HG02642 (cell line): ENCODE measurements around the gene MYL4.
"Not testable (repeated sequence)": the region's sequence is repeated elsewhere in the genome, so short reads cannot be mapped to it uniquely, and the experiment has no call there.

Experiments
- ATAC-seq: cut with Tn5 transposase; IDR thresholded peaks from one replicate; pipeline ENCODE4 v1.9.1; 2021; ENCODE audit warnings: mild to moderate bottlenecking; ENCODE audit not compliant: unreplicated experiment, poor library complexity

MYL4 gene

GRCh38 chr17:47268964-47269363, 59.8 kb downstream of the MYL4 start:
- ATAC-seq: not testable (repeated sequence)

GRCh38 chr17:47269561-47270280, 60.6 kb downstream of the MYL4 start:
- not testable (repeated sequence) for ATAC-seq

DNA sequence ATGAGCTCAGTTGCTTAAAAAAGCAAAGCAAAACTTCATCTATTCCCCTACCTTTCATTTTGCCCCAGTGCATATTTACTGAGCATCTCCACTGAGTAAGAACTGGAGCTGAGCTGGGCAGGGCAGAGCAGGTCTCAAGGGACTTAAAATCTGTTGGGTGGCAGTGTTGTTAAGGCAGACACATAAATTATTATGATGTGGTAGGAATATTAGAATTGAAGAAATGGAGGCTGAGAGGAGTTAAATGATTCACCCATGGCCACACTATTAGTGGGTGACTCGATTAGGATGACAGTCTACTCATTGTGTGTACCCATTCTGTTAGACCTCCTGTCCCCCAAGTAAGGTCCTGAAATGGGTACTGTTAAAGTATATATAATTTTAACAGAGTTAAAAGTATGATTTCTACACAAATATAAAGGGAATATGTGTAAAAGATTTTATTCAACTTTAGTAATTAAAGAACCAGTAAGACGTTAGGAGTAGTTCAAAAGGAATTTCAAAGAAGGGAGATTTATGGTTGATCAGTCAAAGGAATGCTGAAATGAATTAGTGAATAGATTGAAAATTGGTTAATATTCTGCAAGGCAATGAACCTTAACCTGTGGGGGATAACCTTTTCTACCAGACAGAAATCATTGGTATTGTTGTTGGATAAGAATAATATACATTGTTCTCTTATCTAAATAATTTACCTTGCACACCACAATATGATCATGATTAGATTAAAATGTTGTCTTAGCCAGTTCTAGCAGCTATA, 62.0 kb downstream of the MYL4 start:
- ATAC-seq: no peak

DNA sequence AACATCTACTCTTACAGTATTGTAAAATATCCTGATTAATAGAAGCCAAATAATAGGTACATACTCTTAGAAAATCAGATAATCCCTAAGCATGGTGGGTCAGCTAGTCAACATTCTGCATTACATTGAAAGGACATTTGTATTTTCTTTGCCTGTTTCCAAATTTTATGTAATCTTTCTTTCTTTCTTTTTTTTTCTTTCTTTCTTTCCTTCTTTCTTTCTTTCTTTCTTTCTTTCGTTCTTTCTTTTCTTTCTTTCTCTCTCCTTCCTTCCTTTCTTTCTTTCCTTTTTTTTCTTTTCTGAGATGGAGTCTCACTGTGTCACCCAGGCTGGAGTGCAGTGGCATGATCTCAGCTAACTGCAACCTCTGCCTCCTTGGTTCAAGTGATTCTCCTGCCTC, 63.3 kb downstream of the MYL4 start:
- ATAC-seq: no peak

DNA sequence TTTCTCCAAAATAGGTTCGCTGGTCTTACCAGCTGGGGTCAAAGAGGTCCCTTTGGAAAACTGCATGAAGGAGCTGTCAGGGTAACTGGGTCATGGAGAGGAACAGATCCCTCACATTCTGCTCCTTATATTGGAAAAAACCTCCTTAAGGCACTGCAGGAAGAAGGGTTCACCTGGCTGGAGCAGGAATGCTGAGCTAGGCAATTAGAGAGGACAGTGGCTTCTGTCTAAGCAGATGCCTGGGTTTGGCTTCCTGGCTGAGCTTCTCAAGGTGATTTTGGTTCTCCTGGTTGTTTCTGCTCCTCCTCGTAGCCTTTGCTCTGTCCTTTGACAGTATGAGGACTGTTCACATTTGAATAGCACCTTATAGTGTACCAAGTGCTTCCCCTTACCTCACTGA, 64.1 kb downstream of the MYL4 start:
- ATAC-seq: no peak
